GM10248 (cell line): ENCODE measurements around the gene BHLHE23.

ENCODE experiments used
- CTCF ChIA-PET: fragments of 300-600 bp; sonication (Branson Sonifier 250); formaldehyde crosslinking; extraction: SDS; loops from one replicate; lab custom pipeline; 2021; ENCODE audit warnings: antibody characterized with exemption; lab: Yijun Ruan, JAX
- POLR2A ChIA-PET: fragments of 350-650 bp; sonication (Branson Sonifier 250); formaldehyde crosslinking; extraction: SDS; loops from one replicate; lab custom pipeline; 2020; ENCODE audit warnings: antibody characterized with exemption; lab: Yijun Ruan, JAX
- DNase-seq: peaks from one replicate; pipeline ENCODE4 v3.0.0; 2012; ENCODE audit errors: extremely low spot score
- TF ChIP-seq, protein P1 (sequence below): IDR thresholded peaks from 2 replicates; pipeline ENCODE4 v1.5.1; 2012; ENCODE audit warnings: mild to moderate bottlenecking, low read depth; ENCODE audit errors: extremely low read depth, missing control alignments, control extremely low read depth

BHLHE23 gene

DNA sequence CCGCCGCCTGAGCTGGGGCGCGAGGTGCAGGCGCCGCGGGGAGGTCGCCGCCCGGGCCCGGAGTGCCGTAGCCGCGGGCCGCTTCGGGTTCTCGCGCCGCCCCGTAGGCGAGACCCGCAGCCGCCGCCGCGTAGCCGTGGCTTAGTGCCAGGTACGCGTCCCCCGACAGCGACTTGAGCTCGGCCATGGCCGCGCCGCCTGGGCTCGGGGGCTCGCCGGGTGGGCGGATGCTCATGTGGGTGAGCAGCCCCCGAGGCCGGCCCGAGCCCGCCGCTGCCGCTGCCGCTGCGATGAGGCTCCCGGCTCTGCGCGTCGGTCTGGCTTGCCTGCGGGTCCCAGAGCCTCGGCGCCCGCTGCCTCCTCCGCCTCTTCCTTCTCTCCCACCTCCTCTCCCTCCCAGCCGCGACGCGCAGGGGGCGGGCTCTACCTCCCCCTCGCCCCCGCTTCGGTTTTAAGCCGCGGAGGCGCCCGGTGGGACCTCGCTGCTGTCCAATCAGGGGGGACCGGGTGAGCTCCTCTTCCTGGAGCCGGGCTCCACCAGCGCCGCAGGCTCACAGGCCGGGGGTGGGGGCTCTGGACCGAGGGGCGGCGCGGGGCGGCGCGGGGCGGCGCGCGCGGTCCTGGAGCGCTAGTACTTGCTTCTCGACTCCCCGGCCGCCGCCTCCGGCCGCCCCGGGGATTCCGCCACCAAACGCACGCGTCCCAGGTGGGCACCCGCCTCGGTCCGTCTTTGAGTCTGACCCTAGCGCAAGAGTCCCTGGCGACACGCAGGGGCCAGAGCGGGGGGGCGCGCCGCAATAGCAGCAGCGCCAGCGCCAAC, at the start of gene BHLHE23:
Gene BHLHE23 (minus strand): TSS at position 425 of the 820 bp plus-strand sequence. CDS start 190 bp downstream, at position 235.
- DNase-seq: peak; percentile 49
- CTCF ChIA-PET: interaction anchor here (1.3 to 2.1 kb wide), 2 partner anchors 36 to 105 kb away, joined by 3 to 6 read pairs; no protein-coding TSS in a partner anchor
- TF ChIP-seq, protein P1, sequence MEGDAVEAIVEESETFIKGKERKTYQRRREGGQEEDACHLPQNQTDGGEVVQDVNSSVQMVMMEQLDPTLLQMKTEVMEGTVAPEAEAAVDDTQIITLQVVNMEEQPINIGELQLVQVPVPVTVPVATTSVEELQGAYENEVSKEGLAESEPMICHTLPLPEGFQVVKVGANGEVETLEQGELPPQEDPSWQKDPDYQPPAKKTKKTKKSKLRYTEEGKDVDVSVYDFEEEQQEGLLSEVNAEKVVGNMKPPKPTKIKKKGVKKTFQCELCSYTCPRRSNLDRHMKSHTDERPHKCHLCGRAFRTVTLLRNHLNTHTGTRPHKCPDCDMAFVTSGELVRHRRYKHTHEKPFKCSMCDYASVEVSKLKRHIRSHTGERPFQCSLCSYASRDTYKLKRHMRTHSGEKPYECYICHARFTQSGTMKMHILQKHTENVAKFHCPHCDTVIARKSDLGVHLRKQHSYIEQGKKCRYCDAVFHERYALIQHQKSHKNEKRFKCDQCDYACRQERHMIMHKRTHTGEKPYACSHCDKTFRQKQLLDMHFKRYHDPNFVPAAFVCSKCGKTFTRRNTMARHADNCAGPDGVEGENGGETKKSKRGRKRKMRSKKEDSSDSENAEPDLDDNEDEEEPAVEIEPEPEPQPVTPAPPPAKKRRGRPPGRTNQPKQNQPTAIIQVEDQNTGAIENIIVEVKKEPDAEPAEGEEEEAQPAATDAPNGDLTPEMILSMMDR: no peak
- POLR2A ChIA-PET: interaction anchor here (0.7 kb wide), 1 partner anchor 29 kb away, joined by 3 read pairs; no protein-coding TSS in a partner anchor

DNA sequence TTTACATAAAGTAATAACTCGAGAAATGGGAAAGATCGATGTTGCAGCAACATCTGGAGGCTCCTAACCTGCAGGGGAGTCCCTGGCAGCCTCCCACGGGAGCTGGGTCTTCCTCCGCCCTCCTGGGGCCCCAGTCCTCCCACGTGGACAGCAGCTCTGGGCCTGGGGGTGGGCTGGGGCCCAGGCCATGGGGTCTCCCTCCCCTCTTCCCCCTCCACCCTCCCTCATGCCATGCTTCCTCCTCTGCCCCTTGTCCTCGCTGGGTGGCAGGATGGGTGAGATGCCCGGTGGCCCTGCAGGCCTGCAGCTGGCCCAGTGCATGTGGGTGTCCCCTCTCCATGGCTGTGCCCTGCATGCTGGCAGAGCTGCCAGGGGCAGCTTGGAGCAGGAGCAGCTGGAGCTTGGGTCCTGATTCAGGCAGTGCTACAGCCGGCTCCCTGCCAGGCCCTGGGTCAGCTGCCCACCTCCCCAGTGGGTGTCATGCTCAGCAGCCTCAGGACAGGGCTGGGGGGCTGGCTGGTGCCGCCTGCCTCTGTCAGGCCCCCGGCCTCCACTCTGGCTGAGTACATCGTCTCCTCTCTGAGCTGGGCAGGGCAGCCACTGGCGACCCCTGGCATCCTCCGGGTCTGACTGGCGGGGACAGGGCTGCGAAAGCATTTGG, 48.9 kb upstream of the BHLHE23 start:
- ChIA-PET POLR2A (interaction anchor here (0.6 kb wide), 1 partner anchor 946 kb away, joined by 4 read pairs; no protein-coding TSS in a partner anchor), CTCF (interaction anchor here (0.9 to 3.5 kb wide), 15 partner anchors 9 to 235 kb away, joined by 3 to 14 read pairs (median 3); no protein-coding TSS in a partner anchor)
- TF ChIP-seq, protein P1: no peak
- DNase-seq: no peak

DNA sequence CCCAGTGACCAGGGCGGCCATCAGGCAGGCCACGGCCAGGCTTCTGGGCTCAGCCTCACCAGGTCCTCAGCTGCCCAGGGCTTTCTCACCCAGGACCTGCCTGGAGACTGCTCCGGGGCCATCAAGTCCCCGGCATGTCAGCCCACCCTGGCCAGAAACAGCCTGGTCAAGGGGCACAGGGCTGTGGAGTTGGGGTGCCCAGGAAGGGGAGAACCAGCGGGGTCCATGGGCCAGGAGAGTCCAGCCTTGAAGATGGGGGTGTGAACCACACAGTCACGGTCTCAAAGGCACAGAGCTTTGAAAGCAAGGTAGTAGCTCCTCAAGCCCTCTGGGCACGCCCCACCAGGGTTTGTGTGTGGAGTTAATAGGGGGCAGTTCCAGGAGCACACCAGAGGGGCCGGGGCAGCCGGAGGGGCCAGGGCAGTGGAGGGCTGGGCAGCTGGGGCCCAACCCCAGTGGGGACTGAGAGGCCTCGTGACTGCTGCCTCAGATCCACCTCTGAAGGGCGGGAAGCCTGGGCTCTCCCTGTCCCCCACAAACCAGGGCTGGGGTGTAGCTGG, 48.0 kb upstream of the BHLHE23 start:
- POLR2A ChIA-PET: no interaction called here
- CTCF ChIA-PET: interaction anchor here (1.8 to 3.5 kb wide), 5 partner anchors 10 to 83 kb away, joined by 3 to 14 read pairs (median 7); no protein-coding TSS in a partner anchor
- no peak for DNase-seq
- TF ChIP-seq, protein P1: no peak

DNA sequence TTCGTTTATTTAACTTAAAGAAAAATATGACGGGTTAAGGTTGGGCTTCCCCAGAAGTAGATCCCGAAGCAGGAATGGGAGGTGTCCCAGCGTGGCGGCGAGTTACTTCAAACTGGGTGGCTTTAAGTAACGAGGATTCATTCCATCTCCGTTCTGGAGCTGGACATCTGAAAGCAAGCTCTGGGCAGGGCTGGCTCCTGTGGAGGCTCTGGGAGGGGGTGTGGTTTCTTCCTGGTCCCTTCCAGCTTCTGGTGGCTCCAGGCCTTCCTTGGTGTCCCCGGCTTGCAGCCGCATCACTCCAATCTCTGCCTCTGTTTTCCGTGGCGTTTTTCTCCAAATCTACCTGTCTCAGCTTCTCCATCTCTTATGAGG, 47.3 kb upstream of the BHLHE23 start:
- ChIA-PET POLR2A (no interaction called here), CTCF (interaction anchor here (2.0 to 3.5 kb wide), 3 partner anchors 9 to 82 kb away, joined by 6 to 14 read pairs (median 9); no protein-coding TSS in a partner anchor)
- TF ChIP-seq, protein P1: no peak

DNA sequence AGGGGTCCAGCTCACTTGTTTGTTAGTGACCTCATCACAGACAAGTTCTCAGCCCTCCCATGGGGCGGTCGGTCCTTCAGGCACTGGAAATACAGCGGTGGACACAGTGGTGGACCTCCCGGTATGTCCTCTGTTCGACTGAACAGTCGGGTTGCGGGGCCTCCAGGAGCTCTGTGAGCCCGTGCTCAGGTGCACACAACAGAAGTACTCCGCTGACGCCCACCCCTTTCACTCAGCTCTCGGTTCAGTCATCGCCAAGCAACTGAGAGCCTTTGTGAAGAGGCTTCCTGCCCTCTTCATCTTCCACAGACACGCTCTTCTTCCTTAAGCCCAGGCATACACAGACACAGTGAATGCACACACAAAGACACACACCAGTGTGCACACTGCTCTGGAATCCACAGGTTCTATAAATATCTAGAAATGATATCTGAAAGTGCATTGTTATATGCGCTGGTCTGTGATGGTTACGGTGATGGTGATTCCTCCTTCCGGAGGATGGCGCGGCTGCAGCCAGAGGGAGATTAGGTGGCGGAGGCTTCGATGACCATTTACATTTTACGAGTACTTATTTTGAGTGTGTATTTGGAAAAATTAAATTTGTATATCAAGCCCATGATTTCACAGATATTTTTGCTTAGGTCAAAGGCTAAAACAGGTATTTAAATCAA, 46.8 kb upstream of the BHLHE23 start:
- TF ChIP-seq, protein P1: no peak
- DNase-seq: no peak
- ChIA-PET POLR2A (no interaction called here), CTCF (interaction anchor here (2.0 to 3.5 kb wide), 2 partner anchors 19 to 81 kb away, joined by 6 to 9 read pairs; no protein-coding TSS in a partner anchor)

More for the DNA sequence above, 47.3 kb upstream of the BHLHE23 start:
- no peak for DNase-seq
